Heart right ventricle (tissue), 16 donors: Measurements from ENCODE around the gene DOHH. TPM values are rescaled to one million over a fixed set of nuclear protein-coding genes. Genes with fewer than 3 reads are reported as not detected.

ENCODE experiments used
- ATAC-seq, 8 donors: fragments of 200-7000 bp; cut with Tn5 transposase; one replicate each; pipeline ENCODE4 v1.9.1; 2020; ENCODE audit warnings: mild to moderate bottlenecking in 8 of 8, moderate library complexity in 8 of 8, moderate number of reproducible peaks in 1 of 8
- DNase-seq, 2 donors: peaks; one replicate each; pipeline ENCODE4 v3.0.0-alpha.2; 2020
- H3K27ac ChIP-seq, 10 donors: fragments of 200-600 bp; sonication (generic) in 2 of 10; one replicate each; pipeline versions ENCODE4 v1.5.0 to v1.8.0; 2020 to 2022; ENCODE audit warnings: mild to moderate bottlenecking in 3 of 10
- H3K27me3 ChIP-seq, 7 donors: fragments of 200-600 bp; one replicate each; pipeline ENCODE4 v1.8.0; 2021 to 2022; ENCODE audit warnings: mild to moderate bottlenecking in 2 of 7
- H3K36me3 ChIP-seq, 9 donors: fragments of 200-600 bp; sonication (generic) in 1 of 9; one replicate each; pipeline versions ENCODE4 v1.5.0 to v1.8.0; 2020 to 2022; ENCODE audit warnings: mild to moderate bottlenecking in 2 of 9
- H3K4me1 ChIP-seq, 9 donors: fragments of 200-600 bp; sonication (generic) in 1 of 9; one replicate each; pipeline versions ENCODE4 v1.5.0 to v1.8.0; 2020 to 2022; ENCODE audit warnings: mild to moderate bottlenecking in 4 of 9
- H3K4me3 ChIP-seq, 10 donors: fragments of 200-600 bp; sonication (generic) in 2 of 10; one replicate each; pipeline versions ENCODE4 v1.5.0 to v1.8.0; 2020 to 2022; ENCODE audit warnings: mild to moderate bottlenecking in 7 of 10, moderate library complexity in 2 of 10
- H3K9me3 ChIP-seq, 11 donors: fragments of 200-600 bp in 10 of 11; sonication (generic) in 2 of 11; one replicate each; pipeline versions ENCODE4 v1.5.0 to v1.8.0; 2013 to 2022; ENCODE audit warnings: mild to moderate bottlenecking in 2 of 11, control low read depth in 1 of 11, moderate library complexity in 1 of 11
- WGBS, 2 donors: extraction: QIAGEN DNeasy Blood & Tissue Kit; methylation state at CpG; one replicate each; pipeline ENCODE4 v1.1.7; 2013; ENCODE audit warnings: inconsistent platforms in 1 of 2; 5-methylcytosine and 5-hydroxymethylcytosine counted together
- intact Hi-C, 10 donors: fragments of 100-400 bp; cut with DNase I; formaldehyde crosslinking; loops; one replicate each; pipeline versions ENCODE4 v1.11.1 to v1.14.2; 2022
- polyA plus RNA-seq, 2 donors: library from polyadenylated mRNA; stranded (reverse); fragments of 200-250 nt; gene quantifications; one replicate each; pipeline ENCODE4 v1.2.3, GENCODE V29; 2013
- total RNA-seq, 10 donors: library from RNA; stranded (reverse); fragmentation: NEBNext Ultra II Directional in 3 of 10; extraction: Animal tissue kit (Norgen Biotek cat#: 25700) in 3 of 10; gene quantifications; one replicate each; pipeline versions ENCODE4 v1.2.1 to v1.2.4, GENCODE V29; 2021 to 2023
- TF ChIP-seq, protein P1 (sequence below), 9 donors: fragments of 200-600 bp; sonication (generic) in 2 of 9; IDR thresholded peaks; one replicate each; pipeline versions ENCODE4 v1.5.0 to v1.8.0; 2021 to 2022; ENCODE audit warnings: antibody characterized with exemption in 9 of 9, mild to moderate bottlenecking in 5 of 9, moderate library complexity in 1 of 9
- donor health status: Arrhythmogenic right ventricular cardiomyopathy.
- donor health status: ischemic (EF 13 %, LVEDD 7.1; RV severe dilation, severe dysfunction).
- donor health status: healthy with polysubstance abuse.
- donor health status: DM: no; HTN: yes; CAD: no.
- donor health status: DM: no; HTN: no; CAD: no.
- donor health status: ischemic (EF 25% LVEDD 6.9; RV normal size, moderate dysfunction).
- donor health status: ischemic (EF 25% LVEDD 5.7; RV mildly dilated, moderate dysfunction).
- donor health status: healthy.
- donor health status: DM: yes; HTN: yes; CAD: no.
- donor health status: Ischemic cardiomyopathy.
- donor health status: ischemic (EF 35%, LVEDD 5.7; RV mildly dilated, moderate dysfunction).
- donor health status: nonischemic (EF 11% LVEDD 7.7; RV severe dilation, severe dysfunction).
- donor health status: DM: yes; HTN: yes; CAD: no.
- donor health status: PGD.
- donor health status: ischemic (EF 29% LVEDD 5.4; RV normal size, mild dysfunction).
- donor health status: nonischemic (EF 23%, LVEDD 6.1; RV moderate dilation, normal function).

DOHH gene
- total and polyA plus RNA-seq, 12 donors = 7.2 to 30.4 (median 10.3) TPM

DNA sequence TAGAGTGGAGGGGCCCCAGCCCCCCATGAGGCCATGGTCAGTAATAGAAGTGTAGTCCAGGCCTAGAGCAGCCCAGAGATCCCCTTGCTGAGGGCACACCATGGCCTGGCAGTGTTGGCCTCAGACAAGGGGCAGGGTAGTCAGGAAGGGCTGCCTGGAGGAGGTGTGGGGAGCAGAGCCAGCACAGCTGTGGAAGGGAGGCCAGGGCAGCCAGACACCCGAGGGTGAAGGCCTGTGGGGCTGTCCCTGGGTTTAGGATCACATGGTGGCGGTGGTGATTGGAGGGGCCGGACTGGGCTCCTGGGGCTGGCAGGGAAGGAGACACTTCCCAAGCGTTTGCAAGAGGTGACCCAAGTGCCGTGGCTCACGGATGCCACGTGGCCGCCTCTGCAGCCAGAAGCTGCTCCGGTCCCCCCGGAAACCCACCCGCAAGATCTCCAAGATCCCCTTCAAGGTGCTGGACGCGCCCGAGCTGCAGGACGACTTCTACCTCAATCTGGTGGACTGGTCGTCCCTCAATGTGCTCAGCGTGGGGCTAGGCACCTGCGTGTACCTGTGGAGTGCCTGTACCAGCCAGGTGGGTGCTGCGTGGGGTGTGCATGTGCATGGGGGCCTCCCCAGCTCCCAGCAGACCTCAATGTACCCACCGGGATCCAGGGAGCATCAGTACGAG, 26.9 kb upstream of the DOHH start:
- intact Hi-C loops = no loop called here
- WGBS, 2 donors = 95 to 96% methylated on average over 21 of the region's 21 CpGs

DNA sequence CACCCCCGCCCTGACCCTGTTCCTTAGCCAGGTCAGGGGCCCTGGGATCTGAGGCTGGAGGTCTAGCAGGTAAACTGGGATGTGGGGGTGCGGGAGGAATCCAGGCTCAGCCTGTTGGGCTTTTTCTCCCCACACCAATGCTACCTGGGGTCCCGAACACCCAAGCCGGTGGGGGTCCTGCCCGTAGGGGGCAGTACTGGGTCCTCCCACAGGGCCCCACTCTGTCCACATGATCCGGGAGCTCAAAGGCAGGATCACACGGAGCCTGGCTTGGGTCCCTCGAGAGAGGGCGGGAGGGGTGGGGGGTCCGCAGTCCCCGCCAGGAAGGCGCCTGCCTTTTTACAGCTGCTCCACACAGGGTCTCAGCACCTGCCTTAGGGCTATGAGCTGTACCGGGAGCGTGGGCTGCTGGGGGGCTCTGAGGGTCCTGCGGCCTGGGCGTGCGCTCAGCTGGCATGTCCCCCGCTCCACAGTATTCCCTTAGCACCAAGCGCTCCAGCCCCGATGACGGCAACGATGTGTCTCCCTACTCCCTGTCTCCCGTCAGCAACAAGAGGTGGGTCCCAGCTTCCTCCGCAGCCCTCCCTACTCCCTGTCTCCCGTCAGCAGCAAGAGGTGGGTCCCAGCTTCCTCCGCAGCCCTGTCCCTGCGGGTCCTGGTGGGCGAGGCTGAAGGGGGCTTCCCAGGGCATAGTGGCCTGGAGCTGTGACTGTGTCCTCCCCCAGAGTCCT, 26.2 kb upstream of the DOHH start:
- Histone ChIP-seq H3K9me3 (no peaks in the 10 kb centered on the region), H3K4me3 (no peak overlapping the region), H3K27me3 (no peaks in the 10 kb centered on the region), H3K4me1 (no peaks in the 10 kb centered on the region), H3K27ac (no peak overlapping the region), H3K36me3 (peaks cover 0 to 78% (median 37%) of the 10 kb centered on the region in 9 donors)
- TF ChIP-seq, protein P1, sequence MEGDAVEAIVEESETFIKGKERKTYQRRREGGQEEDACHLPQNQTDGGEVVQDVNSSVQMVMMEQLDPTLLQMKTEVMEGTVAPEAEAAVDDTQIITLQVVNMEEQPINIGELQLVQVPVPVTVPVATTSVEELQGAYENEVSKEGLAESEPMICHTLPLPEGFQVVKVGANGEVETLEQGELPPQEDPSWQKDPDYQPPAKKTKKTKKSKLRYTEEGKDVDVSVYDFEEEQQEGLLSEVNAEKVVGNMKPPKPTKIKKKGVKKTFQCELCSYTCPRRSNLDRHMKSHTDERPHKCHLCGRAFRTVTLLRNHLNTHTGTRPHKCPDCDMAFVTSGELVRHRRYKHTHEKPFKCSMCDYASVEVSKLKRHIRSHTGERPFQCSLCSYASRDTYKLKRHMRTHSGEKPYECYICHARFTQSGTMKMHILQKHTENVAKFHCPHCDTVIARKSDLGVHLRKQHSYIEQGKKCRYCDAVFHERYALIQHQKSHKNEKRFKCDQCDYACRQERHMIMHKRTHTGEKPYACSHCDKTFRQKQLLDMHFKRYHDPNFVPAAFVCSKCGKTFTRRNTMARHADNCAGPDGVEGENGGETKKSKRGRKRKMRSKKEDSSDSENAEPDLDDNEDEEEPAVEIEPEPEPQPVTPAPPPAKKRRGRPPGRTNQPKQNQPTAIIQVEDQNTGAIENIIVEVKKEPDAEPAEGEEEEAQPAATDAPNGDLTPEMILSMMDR (IDR thresholded peaks at IDR 0.05) = no peak
- WGBS, 2 donors = 94 to 95% methylated on average over 27 to 28 of the region's 28 CpGs
- intact Hi-C loops = no loop called here
- no peak for ATAC-seq
- DNase-seq = no peak

More for the DNA sequence above, 26.9 kb upstream of the DOHH start:
- Histone ChIP-seq H3K27ac (no peak overlapping the region), H3K9me3 (no peaks in the 10 kb centered on the region), H3K36me3 (peaks cover 1 to 78% (median 44%) of the 10 kb centered on the region in 9 donors), H3K27me3 (no peaks in the 10 kb centered on the region), H3K4me3 (no peak overlapping the region), H3K4me1 (no peaks in the 10 kb centered on the region)
- TF ChIP-seq, protein P1 (IDR thresholded peaks at IDR 0.05) = no peak
- ATAC-seq = no peak
- no peak for DNase-seq

DNA sequence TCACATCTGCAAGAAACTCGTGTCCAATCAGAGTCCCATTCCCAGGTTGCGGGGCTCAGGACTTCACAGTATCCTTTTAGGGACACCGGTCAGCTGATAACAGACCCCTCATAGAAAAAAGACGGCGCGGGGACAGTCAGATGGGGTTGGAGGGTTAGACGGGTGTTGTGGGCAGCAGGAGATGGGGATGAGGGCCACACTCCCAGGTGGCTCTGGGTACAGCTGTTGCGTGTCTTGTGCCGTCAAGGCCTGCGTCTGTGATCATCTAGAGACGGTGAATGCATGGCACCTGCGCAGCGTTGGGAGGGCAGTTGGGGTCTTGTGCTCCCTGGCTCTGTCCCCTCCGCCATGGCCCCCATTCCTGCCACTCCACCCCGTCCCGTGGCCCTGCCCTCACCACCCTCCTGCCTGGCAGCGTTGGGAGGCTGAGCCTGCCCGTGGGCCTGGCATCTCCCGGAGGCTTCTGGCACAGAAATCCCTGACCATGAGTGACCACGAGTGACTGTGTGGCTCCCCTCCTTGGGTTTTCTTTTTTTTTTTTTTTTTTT, 24.5 kb upstream of the DOHH start:
- 93% methylated on average over 20 of the region's 20 CpGs for WGBS, 2 donors
- no peak overlapping the region for H3K27ac ChIP-seq
- peaks cover 0 to 77% (median 30%) of the 10 kb centered on the region in 9 donors for H3K36me3 ChIP-seq

More for the DNA sequence above, 24.5 kb upstream of the DOHH start:
- TF ChIP-seq, protein P1 (IDR thresholded peaks at IDR 0.05) = no peak
- H3K9me3 ChIP-seq = no peaks in the 10 kb centered on the region
- H3K4me3 ChIP-seq = no peak overlapping the region
- intact Hi-C loops = no loop called here
- no peak for ATAC-seq
- H3K4me1 ChIP-seq = no peaks in the 10 kb centered on the region
- H3K27me3 ChIP-seq = no peaks in the 10 kb centered on the region
- no peak for DNase-seq
